HUES48 (cell line): ENCODE measurements around the gene STUB1.

Source experiments
- H3K27ac ChIP-seq: one replicate; pipeline ENCODE4 v1.7.0; 2013; ENCODE audit warnings: low read depth, low read length, inconsistent platforms
- H3K27me3 ChIP-seq: 2 replicates; pipeline ENCODE4 v1.6.1; 2013; ENCODE audit warnings: mild to moderate bottlenecking, low read length; ENCODE audit not compliant: control insufficient read depth, insufficient read depth
- H3K36me3 ChIP-seq: 2 replicates; pipeline ENCODE4 v1.6.1; 2013; ENCODE audit warnings: low read length; ENCODE audit not compliant: control insufficient read depth, insufficient read depth
- H3K4me1 ChIP-seq: 2 replicates; pipeline ENCODE4 v1.6.1; 2013; ENCODE audit warnings: mild to moderate bottlenecking, low read length; ENCODE audit not compliant: control insufficient read depth, insufficient read depth
- H3K4me3 ChIP-seq: 2 replicates; pipeline ENCODE4 v1.5.1; 2013; ENCODE audit warnings: mild to moderate bottlenecking, low read depth, low read length
- H3K9ac ChIP-seq: 2 replicates; pipeline ENCODE4 v1.6.1; 2013; ENCODE audit warnings: mild to moderate bottlenecking, low read depth, low read length, moderate library complexity
- H3K9me3 ChIP-seq: 2 replicates; pipeline ENCODE4 v1.6.1; 2013; ENCODE audit warnings: low read length; ENCODE audit not compliant: control insufficient read depth, insufficient read depth

STUB1 gene

GRCh38 chr16:717450-718245 lies 37.4 kb downstream of the STUB1 start:
- peaks cover 32% of the 10 kb centered on the region for H3K27me3 ChIP-seq
- no peak overlapping the region for H3K4me3 ChIP-seq
- H3K27ac ChIP-seq: no peak overlapping the region
- H3K36me3 ChIP-seq: no peaks in the 10 kb centered on the region
- no peak overlapping the region for H3K9ac ChIP-seq
- H3K4me1 ChIP-seq: peaks cover 23% of the 10 kb centered on the region
- H3K9me3 ChIP-seq: no peaks in the 10 kb centered on the region

DNA sequence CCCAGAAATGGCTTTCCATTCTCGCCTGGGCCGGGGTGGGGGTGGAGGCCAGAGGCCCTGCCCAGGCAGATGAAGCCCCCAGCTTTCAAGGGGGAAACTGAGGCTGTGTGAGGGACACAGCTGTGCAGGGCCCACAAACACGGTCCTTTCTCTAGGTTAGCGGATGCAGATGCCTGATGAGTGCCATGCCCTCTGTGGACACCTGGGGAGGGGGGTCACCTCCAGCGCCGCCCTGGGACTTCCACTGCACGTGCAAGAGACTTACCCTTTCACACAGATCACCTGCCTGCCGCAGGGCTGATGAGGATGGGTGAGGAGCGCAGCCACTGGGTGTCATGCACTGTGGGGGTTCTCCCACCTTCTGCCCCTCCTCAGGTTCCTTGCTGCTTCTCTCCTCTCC lies 38.2 kb downstream of the STUB1 start:
- Histone ChIP-seq H3K9ac (no peak overlapping the region), H3K4me3 (no peak overlapping the region), H3K9me3 (no peaks in the 10 kb centered on the region), H3K27me3 (peaks cover 32% of the 10 kb centered on the region), H3K27ac (no peak overlapping the region), H3K36me3 (no peaks in the 10 kb centered on the region), H3K4me1 (peaks cover 23% of the 10 kb centered on the region)

DNA sequence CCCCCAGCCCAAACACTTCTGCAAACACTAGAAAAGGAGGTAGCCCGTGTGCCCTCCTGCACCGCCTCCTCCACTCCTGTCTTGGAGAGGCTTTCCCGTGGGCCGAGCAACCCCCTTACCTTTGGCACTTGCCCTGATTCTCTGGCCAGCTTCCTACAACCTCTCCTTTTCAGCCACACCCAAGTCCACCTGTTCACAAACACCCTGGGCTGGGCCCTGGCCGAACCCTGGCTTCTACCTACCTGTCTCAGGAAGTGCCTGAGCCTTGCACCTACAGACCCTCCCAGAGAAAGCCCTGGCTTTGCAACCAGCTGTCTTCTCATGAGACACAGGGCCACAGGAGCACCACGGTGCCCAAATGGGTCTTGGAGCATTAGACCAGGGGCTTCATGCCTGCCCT lies 38.7 kb downstream of the STUB1 start:
- Histone ChIP-seq H3K27me3 (peaks cover 28% of the 10 kb centered on the region), H3K9me3 (no peaks in the 10 kb centered on the region), H3K9ac (no peak overlapping the region), H3K27ac (no peak overlapping the region), H3K4me3 (no peak overlapping the region), H3K4me1 (peaks cover 23% of the 10 kb centered on the region), H3K36me3 (no peaks in the 10 kb centered on the region)

DNA sequence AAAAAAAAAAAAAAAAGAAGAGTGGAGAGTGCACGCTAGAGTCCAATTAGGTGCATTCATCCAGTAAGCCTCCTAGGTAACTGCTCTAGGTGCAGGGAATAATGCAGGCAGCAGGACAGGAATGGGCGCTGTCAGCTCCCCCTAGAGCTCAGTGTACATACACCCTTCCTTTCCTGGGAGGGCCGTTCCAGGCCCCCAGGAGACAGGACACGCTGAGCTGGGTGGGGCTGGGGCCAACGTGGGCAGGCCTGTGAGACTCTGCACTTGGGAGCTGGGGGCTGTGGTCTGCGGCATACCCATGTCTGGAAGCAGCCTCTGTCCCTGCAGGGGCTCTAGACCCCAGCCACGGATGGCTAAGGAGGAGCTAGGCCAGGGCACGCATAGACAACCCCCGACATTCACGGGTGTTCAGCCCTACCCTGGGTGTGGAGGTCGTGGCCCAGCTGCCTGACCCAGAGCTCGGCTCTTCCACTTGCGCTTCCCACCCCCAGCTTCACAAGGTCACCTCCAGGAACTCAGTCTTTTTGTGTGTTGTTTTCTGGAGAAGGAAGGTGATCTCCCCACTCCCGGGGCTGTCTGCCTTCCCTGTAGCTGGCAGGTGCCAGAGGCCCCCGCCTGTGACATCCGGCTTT lies 39.7 kb downstream of the STUB1 start:
- Histone ChIP-seq H3K27me3 (peaks cover 22% of the 10 kb centered on the region; the same call in 1 of the 2 replicates), H3K27ac (peak overlapping the region; percentile 93), H3K9ac (peak overlapping the region; percentile 32; the same call in 1 of the 2 replicates), H3K4me1 (peaks cover 23% of the 10 kb centered on the region), H3K4me3 (peak overlapping the region; percentile 96), H3K36me3 (no peaks in the 10 kb centered on the region), H3K9me3 (no peaks in the 10 kb centered on the region)

DNA sequence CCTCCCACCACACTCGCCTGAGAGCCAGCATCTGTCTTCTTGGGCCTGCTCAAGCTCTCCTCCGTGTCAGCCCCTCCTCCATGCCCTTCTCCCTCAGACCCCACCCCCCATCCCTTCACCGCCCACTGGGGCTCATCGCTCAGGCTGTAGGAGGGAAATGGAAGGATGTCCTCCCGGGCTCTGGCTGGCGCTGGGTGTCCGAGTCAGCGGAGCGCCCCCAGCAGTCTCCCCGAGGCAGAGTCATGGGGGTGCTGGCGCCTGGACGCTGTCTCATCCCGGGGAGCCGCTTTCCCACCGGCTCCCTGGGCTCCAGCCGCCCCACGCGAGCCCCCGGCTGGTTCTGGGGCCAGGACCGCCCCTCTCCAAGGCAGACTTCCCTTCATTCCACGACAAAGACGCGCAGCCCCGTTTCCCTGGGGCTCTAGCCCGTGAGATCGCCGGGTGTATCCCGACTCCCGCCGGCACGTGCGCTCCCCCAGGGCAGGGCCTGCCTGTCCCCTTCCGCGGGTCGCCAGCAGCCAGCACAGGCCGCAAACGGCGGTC lies 40.3 kb downstream of the STUB1 start:
- H3K4me1 ChIP-seq: peaks cover 23% of the 10 kb centered on the region
- H3K9ac ChIP-seq: peak overlapping the region; percentile 94
- H3K4me3 ChIP-seq: peak overlapping the region; percentile 96
- no peaks in the 10 kb centered on the region for H3K36me3 ChIP-seq
- H3K9me3 ChIP-seq: no peaks in the 10 kb centered on the region
- peak overlapping the region; percentile 93 for H3K27ac ChIP-seq
- H3K27me3 ChIP-seq: peaks cover 18% of the 10 kb centered on the region; the same call in 1 of the 2 replicates

DNA sequence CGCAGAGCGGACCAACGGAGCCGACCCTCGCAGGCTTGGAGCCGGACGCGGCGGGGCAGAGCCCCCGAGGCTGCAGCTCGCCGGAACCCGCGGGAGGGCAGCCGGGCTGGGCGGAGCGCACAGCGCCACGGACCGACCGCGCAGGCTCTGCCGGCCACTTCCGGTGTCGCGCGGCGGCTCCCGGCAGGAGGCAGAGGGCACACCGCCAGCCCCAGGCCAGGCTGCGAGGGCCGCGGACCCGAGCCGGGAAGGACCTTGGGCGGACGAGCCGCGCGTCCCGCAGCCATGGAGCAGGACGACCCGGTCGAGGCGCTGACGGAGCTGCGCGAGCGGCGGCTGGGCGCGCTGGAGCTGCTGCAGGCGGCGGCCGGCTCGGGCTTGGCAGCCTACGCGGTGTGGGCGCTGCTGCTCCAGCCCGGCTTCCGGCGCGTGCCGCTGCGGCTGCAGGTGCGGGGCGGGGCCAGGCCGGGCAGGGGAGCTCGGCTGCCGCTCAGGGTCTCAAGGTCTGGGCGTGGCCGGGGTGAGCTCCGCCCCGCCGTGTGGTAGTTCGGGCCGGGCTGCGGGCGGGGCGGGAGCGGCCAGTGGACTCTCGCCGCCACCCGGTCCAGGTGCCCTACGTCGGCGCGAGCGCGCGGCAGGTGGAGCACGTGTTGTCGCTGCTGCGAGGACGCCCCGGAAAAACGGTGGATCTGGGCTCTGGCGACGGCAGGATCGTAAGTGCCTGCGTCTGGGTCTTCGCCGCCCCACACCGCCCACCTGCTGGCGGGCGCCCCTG lies 41.0 kb downstream of the STUB1 start, which contains the start of gene ANTKMT:
Gene ANTKMT, plus strand, starts transcription at position 157 of the 775 bp plus-strand sequence. Its CDS starts 129 bp downstream, at position 286.
- peaks cover 19% of the 10 kb centered on the region for H3K4me1 ChIP-seq

DNA sequence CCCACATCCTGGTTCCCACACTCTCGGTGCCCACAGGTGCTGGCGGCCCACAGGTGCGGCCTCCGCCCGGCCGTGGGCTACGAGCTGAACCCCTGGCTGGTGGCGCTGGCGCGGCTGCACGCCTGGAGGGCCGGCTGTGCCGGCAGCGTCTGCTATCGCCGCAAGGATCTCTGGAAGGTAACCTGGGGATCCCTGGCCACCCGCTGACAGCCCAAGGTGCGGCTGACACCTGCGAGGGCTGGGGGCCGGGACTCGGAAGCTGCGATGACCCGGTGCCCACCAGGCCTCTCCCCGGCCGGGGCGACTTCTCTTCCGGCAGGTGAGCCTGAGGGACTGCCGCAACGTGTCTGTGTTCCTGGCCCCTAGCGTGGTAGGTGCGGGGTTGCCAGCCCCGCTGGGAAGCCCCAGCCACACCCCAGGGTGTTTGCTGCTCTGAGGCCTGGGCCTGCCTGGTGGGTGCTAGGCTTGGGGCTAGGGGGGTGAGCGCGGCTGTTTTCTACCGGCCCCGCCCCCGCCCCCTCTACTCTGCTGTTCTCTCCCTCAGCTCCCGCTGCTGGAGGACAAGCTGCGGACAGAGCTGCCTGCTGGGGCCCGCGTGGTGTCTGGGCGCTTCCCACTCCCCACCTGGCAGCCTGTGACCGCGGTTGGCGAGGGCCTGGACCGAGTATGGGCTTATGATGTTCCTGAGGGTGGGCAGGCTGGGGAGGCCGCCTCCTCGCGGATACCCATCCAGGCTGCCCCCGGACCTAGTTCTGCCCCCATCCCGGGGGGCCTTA lies 41.7 kb downstream of the STUB1 start:
- no peak overlapping the region for H3K27ac ChIP-seq
- H3K36me3 ChIP-seq: no peaks in the 10 kb centered on the region
- peaks cover 15% of the 10 kb centered on the region for H3K4me1 ChIP-seq
- no peaks in the 10 kb centered on the region for H3K9me3 ChIP-seq
- peaks cover 9% of the 10 kb centered on the region; the same call in 1 of the 2 replicates for H3K27me3 ChIP-seq
- H3K4me3 ChIP-seq: peak overlapping the region; percentile 96; the same call in 1 of the 2 replicates
- no peak overlapping the region for H3K9ac ChIP-seq

More for the DNA sequence above, 41.0 kb downstream of the STUB1 start, which contains the start of gene ANTKMT:
- Histone ChIP-seq H3K27me3 (peaks cover 12% of the 10 kb centered on the region; the same call in 1 of the 2 replicates), H3K9me3 (no peaks in the 10 kb centered on the region), H3K36me3 (no peaks in the 10 kb centered on the region), H3K9ac (peak within 1 kb of the TSS; percentile 94), H3K27ac (peak within 1 kb of the TSS; percentile 93), H3K4me3 (peak within 1 kb of the TSS; percentile 96)

DNA sequence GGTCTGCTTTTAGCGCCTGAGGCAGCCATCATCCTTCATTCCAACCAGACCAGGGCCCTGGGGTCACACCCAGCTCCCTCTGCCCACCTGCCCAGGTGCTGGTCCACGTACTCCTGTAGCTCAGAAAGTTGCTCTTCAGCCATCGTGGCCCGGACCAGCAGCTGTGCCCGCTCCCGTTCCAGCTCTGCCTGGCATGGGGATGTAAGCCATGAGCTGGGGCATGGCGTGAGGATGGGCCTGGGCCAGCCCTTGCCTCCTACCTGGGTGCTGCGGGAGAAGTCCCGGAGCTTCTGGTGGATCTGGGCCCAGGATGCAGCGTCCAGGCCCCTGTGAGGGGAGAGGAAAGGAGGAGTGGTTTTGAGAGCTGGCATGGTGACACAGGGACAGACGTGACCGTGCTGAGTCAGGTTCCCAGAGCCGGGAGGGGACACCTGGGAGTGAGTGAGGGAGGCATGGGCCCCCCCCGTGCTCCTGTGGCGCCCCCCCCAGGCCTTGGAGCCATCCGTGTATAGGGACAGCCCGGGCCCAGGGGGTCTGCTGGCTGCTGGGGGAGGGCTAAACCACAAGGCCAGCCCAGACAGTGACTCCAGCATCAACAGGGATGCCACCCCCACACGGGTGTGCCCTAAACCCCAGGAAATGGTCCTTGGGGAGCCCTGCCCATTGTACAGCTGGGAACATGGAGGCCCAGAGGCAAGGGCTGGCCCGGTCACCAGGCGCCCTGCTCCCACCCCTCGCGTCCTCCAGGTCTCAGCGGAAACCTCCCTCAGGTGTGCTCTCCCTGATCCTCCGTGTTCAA lies 42.8 kb downstream of the STUB1 start:
- H3K36me3 ChIP-seq: no peaks in the 10 kb centered on the region
- H3K9me3 ChIP-seq: no peaks in the 10 kb centered on the region
- no peak overlapping the region for H3K27ac ChIP-seq
- H3K27me3 ChIP-seq: peaks cover 9% of the 10 kb centered on the region; the same call in 1 of the 2 replicates
- H3K4me1 ChIP-seq: peaks cover 18% of the 10 kb centered on the region
- no peak overlapping the region for H3K4me3 ChIP-seq
- no peak overlapping the region for H3K9ac ChIP-seq

DNA sequence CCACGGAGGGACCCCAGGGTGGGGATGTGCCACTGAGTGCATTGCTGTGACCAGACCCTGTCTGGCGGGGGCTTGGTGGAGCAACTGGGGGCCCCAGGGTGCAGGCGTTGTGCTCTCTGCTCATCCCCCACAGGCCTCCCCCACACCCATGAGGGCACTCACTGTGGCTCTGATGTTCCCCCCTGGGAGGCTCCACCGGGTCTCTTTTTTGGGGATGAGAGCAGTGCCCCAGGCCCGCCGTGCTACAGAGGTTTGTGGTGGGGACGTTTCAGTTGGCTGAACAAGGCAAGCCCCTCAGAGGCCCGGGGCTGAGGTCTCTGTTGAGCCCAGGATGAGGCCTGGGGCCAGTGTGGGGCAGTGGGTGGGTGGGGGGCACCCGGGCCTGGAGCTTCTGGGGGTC lies 43.5 kb downstream of the STUB1 start:
- Histone ChIP-seq H3K4me3 (no peak overlapping the region), H3K9me3 (no peaks in the 10 kb centered on the region), H3K4me1 (peaks cover 15% of the 10 kb centered on the region), H3K9ac (no peak overlapping the region), H3K27ac (no peak overlapping the region), H3K36me3 (no peaks in the 10 kb centered on the region), H3K27me3 (peaks cover 5% of the 10 kb centered on the region; the same call in 1 of the 2 replicates)
